GM19468 (cell line): ENCODE results near the gene TAPT1.
A peak's percentile ranks its signal among the peaks of the same experiment; 100 is the strongest.
"Not testable (repeated sequence)": the region's sequence is repeated elsewhere in the genome, so short reads cannot be mapped to it uniquely, and the experiment has no call there.

Source experiments
- ATAC-seq: cut with Tn5 transposase; IDR thresholded peaks from one replicate; pipeline ENCODE4 v1.9.1; 2021; ENCODE audit warnings: mild to moderate bottlenecking, moderate library complexity, moderate number of reproducible peaks; ENCODE audit not compliant: unreplicated experiment; ENCODE audit errors: extremely low read depth

The TAPT1 gene

DNA sequence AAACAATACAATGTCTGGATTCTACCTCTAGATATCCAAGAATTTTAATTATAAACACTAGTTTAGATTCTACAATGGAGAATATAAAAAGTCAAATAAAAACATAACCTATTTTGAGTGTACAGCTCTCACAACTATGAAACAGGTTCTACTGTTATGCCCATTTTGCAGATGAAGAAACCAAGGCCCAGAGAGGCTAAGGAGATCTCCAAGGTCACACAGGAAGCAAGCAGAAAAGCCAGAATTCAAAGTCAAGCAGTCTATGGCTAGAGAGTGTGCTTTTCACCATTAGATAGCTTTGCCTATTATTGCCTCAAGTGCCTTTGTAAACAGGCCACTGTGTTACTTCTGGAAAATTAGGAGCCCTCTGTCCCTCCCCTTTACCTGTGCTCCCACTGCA lies 7.3 kb downstream of the TAPT1 start:
- no peak for ATAC-seq

DNA sequence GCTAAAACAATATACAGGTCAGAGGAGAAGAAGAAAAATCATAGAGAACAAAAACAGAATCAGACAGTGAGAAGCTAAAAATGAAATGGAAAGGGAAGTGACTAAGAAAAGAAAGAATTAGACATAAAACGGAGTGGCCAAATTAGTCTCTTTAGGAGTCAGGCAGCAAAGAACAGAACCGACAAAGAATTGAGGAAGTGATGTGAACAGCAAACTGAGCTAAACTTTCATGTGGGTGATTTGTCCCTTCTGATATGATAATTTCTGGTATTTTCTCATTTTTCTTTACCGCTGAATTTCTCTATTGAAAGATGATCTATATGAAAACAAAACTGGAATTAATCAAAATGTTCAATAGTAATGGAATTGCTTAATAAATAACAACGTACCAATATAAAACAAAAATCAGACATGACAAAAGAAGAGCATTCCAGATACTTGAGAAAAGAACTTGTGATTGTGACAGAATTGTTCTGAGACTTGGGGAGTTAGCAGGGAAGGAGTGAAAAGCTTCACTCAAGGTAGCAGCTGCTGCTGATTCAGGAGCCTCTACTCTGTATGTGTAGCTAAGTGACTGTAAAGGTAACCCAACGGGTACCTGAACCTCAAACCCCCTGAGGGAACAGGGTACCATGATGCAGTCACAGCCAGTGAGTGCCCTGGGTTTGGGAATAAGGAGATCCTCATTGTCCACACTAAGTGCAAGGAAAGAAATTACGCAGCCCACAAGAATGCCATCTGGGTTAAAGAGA lies 8.8 kb downstream of the TAPT1 start:
- ATAC-seq, result peak; percentile 63

DNA sequence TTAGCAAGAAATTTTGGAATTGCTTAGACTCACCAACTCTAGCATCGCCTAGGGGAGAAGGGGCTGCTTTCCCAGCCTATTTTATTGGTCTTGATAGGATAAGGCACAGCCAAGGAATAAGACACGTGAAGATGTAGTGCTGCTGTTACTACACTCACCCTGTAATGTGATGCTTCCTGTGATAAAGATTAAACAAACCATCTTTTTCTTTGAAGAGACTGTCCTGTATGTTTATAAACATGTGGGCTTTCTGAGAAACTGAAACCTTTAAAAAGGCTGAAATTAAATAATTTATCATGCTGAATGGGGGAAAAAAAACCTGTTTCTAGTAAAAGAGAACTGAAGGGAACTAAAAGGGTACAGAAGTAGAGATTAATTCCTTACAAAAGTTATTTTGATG lies 13.2 kb downstream of the TAPT1 start:
- ATAC-seq, result no peak

DNA sequence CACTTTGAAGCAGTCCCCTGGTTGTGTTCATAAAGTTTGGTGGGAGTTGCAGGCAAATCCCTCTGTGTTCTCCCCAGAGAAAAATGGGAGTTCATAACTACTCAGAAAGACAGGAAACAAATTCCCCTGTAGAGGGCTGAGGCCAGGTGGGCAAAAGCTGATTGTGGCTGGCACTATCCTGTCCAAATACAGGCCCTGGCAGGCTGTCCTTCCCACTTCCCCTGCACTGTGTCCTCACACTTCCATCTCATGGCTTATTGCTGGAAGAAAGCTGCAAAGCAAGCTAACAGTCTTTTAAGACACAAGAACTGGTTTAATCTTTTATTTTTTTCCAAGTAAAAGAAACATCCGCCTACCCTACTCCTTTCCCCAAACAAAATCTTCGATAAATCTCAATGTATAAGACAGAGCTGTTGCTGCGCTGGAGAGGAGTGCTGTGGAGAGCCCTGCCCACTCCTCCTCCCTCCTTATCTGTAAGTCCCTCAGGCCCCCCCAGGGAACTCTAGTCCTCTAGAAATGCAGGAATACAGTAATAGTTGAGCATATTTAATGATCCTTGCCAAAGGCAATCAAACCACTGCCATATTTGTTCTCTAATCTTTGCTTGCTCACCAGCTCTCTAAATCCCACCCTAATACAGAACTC lies 14.0 kb downstream of the TAPT1 start:
- ATAC-seq, result no peak

DNA sequence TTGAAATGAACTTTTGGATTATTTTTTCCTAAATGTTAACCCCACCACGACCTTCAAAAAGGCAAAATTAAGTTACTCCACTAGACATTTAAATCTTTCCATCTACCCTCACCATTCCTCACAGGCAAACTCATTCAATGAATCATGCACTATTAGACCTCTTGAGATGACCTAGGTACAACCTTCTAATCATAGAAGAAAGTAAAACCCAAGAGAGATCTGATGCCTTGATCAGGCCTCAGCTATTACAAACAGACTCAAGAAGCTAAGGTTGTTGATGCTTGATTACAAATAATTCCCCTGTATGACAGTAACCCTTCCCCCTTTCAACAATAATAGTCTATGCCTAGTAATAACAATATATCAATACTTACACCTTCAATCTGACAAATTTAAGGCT lies 18.9 kb downstream of the TAPT1 start:
- ATAC-seq, result no peak

DNA sequence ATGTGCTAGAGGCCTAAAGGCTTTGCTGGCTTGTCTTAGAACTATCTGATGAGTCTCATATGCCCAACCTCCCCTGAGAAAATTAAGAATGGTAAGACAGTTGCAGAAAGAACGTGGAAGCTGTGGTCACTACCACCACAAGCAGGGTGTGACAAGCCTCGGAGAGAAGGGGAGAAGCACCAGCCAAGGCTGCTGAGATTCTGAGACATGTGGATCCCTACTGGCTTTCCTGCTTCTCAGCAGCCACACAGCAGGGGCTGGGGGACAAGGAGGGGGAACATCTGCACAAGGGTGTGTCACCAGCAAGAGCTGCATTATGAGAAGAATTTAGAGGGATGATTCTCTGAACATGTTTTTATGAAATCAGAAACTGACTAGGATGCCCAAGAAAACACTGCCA lies 19.4 kb downstream of the TAPT1 start:
- no peak for ATAC-seq

DNA sequence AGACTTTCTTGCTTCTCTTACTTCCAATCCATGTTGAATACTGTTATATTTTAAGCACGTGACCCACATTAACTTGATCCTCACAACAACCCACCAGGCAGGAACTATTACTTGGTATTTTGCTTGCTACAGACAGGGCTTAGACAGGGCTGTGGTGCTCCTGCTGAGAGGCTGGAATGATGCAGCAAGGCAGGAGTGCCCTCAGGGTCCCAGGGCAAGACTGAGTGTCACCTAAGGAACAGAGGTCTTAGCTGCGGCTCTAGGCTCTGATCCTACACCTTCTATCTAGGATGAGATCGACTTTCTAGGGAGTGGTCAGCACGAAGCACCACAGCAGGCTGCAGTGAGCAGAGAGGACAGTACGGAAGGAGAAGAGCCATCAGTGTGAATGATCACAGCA lies 20.0 kb downstream of the TAPT1 start:
- no peak for ATAC-seq

DNA sequence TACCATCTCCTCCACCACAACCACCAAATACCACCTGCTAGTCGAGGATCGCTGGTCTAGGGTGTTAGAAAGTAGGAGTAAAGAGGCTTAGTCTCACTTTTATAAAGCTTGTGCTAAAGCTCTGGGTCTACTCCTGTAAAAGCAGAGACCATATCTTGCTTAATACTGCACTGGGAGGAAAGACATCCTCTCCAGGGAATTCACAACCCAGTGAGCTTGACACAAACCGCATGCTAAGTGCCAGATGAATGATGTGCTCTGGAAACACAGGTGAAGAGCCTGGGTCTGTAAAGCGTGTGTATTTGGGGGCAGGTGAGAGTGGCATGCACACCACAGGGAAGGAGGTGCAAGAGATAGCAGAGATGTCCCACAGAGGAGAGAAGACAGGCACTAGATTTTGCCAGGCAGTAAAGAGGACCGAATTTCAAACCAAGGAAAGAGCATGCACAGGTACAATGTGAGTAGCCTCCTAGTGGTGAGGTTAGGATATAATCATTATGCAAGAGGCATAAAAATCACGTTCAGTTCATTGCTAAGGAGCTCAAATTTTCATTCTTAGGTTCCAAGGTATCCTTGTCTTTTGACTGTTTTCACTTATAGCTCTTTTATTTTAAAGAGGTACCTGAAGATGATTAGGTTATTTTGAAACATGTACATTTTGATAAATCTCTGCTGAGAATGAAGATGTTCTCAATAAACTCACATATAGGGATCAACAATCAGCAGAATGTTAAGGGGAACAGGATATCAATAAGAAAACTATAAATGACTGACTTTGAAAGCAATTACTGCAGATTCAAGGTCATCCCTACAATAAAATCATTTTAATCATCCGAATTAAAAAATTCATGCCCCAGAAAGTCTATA lies 20.7 kb downstream of the TAPT1 start:
- peak; percentile 68 for ATAC-seq

DNA sequence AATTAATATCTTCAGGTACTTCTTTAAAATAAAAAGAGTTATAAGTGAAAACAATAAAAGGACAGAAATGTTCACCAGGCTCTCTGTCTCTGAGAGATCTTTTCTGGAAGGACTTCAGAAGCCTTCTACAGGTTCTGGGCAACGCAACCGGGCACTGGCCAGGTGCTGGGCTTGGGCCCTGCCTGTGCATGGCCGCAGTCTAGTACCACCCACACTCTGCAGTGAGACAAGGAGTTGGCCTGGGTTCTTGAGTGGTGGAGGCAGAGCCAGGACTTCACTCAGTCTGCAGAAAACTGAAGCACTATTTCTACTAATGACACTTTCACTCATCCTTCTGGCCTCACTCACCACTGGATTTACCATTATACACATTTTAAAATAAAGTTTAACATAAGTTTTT lies 21.8 kb downstream of the TAPT1 start:
- ATAC-seq, result no peak

DNA sequence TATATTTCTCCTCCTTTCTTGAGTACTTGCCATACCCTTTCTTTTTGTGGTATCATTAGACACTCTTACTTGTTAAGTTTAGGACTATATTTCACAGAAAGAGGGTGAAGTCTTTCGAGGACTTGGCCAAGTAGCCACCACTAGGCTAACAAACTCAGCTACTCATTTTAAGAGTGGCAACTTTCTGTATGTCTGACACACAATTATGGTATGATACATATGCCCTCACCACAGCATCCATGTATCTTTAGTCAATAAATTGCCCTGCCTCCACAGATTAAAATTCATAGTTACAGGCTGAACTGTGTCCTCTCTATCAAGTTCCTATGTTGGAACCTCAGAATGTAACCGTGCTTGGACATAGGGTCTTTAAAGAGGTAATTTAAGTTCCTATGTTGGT lies 23.2 kb downstream of the TAPT1 start:
- no peak for ATAC-seq

DNA sequence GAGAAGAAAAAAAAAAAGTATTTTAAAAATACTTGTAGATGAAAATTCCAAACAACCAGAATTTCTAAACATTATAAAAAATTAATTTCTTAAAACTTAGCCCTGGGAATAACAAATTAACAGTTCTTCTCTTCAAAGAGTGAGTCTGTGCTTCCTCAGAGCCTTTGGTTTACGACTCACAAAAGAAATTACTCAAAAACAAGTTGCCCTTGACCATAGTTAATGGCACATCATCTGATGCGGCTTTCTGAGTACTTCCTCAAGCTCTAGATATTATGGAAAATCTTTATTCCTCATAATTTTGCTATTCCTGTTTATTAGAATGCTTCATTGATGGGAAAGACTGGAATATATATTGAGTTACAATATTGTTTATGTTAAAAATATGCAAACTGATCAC lies 23.7 kb downstream of the TAPT1 start:
- no peak for ATAC-seq

DNA sequence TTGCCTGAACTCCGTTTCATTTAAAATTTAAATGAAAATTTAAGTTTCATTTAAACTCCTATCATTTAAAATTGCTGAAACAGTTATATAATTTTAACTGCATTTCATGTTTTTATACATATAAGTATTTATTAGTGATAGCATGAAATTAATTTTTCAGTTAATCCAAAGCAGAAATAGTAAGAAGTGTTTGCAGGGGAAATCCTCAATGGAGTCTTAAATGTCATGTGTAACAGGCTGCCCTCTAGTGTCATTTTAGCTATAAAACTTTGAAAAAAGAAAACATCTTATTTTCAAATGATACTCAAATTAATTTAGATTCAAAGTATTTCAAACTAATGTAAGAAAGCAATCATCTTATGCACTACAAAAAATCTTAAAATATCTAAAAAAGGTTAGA lies 27.2 kb downstream of the TAPT1 start:
- ATAC-seq, result no peak

DNA sequence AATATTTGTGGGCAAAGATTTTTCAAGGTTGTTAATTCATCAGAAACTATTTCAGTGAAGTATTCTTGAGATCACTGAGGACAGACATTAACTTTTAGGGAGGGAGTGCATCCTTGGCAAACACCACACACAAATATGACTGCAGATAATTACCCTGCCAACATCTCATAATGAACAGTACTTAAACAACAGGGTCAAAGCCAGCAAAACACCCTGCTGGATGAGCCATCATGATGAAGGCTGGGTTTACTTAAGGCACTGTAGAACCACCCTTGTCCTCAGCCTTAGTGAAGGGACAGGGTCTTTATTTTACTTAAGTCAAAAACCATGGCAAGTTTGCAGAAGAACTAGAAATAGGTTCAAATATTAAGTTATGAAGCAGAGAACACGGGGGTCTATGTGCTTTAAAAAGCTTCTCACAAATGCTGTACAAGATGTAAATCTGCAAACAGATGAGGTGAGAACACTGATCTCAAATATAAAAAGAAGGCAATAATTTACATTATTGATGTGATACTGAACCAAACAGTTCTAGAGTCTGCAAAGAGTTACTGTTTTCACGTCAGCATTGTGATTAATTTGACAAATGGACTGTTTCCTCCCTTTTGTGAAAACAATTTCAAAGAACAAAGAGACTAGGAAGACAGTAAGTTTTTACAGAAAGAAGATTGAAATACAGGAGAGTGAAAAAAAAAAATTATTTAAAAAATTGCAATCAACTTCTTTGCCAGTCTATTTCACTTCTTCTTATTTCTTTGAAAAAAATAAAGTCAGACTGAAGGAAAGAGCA lies 28.2 kb downstream of the TAPT1 start:
- ATAC-seq, result no peak

DNA sequence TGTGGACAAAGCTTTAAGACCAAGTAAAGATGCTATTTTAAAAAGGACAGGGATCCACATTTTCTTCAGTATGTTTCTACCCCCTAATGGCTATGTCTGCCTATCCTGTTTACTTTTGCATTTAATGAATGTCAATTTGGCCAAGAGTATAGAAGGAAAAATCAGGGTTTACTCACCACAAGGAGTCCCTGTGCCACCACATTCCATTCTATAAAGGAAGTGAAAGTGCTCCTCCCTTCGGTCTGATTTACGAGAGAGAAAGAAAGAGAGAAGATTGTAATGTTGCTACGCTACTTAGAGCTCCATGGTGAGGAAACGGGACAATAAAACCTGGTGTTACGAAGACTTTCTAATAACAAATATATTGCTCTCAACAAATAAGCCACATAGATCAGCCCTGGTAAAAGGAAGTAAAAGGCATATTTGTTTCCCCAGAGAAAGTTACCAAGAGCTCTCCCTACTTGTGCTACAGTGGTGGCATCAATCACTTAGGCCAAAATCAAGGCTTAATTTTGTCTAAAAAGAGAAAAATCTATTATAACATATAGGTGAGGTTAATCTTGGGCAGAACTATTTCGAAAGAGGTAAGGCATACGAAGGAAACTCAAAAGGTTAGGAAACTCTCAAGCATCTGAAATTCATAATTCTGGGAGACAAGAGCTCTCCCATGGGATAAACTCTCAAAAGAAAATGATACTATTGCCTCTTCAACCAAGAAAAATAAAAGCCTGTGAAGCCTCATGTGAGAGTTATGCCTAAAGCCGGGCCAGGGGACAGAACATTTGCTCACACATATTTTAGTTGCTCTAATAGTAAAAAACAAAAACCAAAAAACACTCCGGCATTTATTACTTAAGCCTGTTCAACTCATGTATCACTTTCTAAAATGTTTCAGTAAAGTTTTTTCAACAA lies 29.5 kb downstream of the TAPT1 start:
- no peak for ATAC-seq

DNA sequence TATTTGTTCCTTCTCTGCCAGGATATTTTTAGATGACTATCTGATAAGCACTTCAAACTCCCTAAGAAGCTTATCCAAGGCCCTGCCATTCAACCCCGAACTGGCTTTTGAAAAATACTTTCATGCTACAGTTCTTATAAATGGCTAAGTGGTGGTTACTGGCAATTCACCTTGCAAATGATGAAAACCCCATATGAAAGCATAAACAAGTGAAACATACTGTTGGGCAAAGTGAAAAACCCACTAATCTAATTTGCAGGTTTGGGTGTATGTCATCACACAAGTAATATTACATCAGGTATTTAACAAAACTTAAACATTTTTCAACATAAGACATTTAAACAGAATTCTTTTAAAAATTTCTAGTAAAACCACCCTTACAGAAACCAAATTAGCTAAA lies 31.1 kb downstream of the TAPT1 start:
- ATAC-seq, result no peak

DNA sequence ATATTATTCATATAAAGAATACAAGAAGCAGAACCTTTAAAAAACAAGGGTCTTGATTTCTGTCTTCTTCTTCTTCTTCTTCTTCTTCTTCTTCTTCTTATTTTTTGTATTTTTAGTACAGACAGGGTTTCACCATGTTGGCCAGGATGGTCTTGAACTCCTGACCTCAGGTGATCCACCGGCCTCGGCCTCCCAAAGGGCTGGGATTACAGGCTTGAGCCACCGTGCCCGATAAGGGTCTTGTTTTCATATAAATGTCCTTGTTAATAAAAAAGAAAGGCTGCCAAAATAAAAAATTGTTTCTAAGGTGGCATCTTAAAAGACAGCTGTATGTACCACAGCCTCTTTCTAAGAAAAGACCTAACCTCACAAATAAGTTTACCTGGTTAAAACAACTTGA lies 31.5 kb downstream of the TAPT1 start:
- not testable (repeated sequence) for ATAC-seq

DNA sequence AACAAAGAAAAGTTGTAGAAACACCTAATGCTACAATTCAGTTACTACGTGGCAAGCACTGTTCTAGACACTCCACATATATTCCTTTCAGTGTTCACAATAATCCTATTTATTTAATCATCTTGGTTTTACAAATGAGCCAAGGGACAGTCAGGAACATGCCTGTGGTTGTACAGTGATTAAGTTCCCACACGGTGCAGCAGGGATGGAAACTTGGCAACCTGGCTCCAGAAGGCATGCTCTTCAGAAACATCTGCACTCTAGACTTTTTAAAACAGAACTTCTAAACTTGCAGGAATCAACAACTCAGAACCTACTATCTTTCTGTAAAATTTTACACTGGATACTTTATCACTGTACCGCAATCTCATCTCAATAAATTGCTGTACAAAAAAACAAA lies 32.1 kb downstream of the TAPT1 start:
- ATAC-seq, result no peak

DNA sequence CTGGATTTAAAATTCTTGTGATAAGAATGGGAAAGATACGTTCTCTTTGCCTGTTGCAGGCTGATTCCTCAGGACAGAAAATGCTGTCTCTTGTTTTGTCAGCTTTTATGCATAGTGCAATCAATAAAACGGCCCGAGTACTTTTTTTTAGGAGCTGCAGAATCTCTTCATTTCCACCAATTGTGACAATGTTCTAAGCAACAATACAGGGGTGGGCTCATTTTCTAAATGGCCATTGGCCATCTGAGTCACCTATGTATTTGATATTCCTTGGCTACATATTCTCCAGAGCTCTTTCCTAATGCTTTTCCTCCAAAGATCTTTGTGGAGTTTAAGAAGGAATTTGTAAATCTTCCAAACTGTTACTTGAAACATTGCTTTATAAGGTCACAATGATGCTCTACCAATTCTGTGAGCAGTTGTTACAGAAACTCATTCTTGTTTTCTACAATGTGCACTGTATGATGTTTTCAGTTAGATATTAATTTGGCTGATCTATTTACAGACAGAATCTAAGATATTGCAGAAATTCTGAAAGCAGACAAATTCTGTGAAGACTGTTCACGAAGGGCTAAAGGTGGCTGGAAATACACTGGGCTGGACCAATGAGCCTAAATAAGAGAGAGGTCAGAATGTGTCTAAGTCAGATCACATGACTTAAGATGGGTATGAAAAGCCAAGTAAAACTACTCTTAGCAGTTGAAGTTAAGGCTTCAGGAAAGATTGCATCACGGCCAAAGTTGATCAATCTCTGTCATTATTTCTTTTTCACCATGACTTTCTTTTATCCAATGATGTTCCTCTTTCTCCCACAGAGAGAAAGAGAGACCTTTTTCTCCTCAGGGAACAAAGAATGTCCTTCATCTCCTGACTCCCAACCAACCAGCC lies 33.4 kb downstream of the TAPT1 start:
- ATAC-seq, result no peak
